CD4-positive, alpha-beta T cell (primary cell): ENCODE data around the gene SNN. TPM values are rescaled to one million over a fixed set of nuclear protein-coding genes. Genes with fewer than 3 reads are reported as not detected.
A peak's percentile ranks its signal among the peaks of the same experiment; 100 is the strongest.

ENCODE experiments used
- ATAC-seq: fragments of 200-7000 bp; cut with Tn5 transposase; one replicate; pipeline ENCODE4 v1.10.0; 2022; ENCODE audit warnings: mild to moderate bottlenecking; ENCODE audit not compliant: poor library complexity
- CTCF ChIA-PET: fragments of 350-600 bp; sonication (Branson Sonifier 250); formaldehyde crosslinking; loops from one replicate; lab custom pipeline; 2021; ENCODE audit warnings: antibody characterized with exemption, inconsistent platforms; lab: Charles Lee
- POLR2A ChIA-PET: fragments of 350-600 bp; sonication (Branson Sonifier 250); formaldehyde crosslinking; loops from one replicate; lab custom pipeline; 2021; ENCODE audit warnings: antibody characterized with exemption, inconsistent platforms; lab: Charles Lee
- DNase-seq, 14 experiments: peaks; one replicate each; pipeline ENCODE4 v3.0.0-alpha.2; 2013 to 2020; ENCODE audit warnings: mixed read lengths in 2 of 14
- H3K27ac ChIP-seq, 2 donors: one replicate each; pipeline versions ENCODE4 v1.5.1 to v1.7.0; 2013; ENCODE audit warnings: low read length in 2 of 2, low read depth in 1 of 2, mild to moderate bottlenecking in 1 of 2
- H3K27me3 ChIP-seq, 2 experiments: 1 replicate in 1 of 2; 2 replicates in 1 of 2; pipeline versions ENCODE4 v1.6.1 to v1.7.0; 2013; ENCODE audit warnings: low read length in 2 of 2, control low read depth in 1 of 2, mild to moderate bottlenecking in 1 of 2, moderate library complexity in 1 of 2; ENCODE audit not compliant: insufficient read depth in 2 of 2, control insufficient read depth in 1 of 2
- H3K36me3 ChIP-seq: one replicate; pipeline ENCODE4 v1.6.1; 2013; ENCODE audit warnings: low read length, control low read depth; ENCODE audit not compliant: insufficient read depth
- H3K4me1 ChIP-seq: one replicate; pipeline ENCODE4 v1.6.1; 2013; ENCODE audit warnings: low read length, control low read depth; ENCODE audit not compliant: insufficient read depth
- H3K4me3 ChIP-seq: one replicate; pipeline ENCODE4 v1.5.1; 2013; ENCODE audit warnings: mild to moderate bottlenecking, low read length, moderate library complexity
- H3K9me3 ChIP-seq, 2 experiments: 1 replicate in 1 of 2; 2 replicates in 1 of 2; pipeline versions ENCODE4 v1.6.1 to v1.7.0; 2013; ENCODE audit warnings: low read length in 2 of 2, mild to moderate bottlenecking in 2 of 2, control low read depth in 1 of 2, moderate library complexity in 1 of 2; ENCODE audit not compliant: control insufficient read depth in 1 of 2, insufficient read depth in 1 of 2
- H3K27ac Mint-ChIP-seq: one replicate; pipeline ENCODE4 v1.8.0; 2020; ENCODE audit warnings: mixed read lengths
- H3K27me3 Mint-ChIP-seq: one replicate; pipeline ENCODE4 v1.8.0; 2021; ENCODE audit warnings: mixed read lengths
- H3K36me3 Mint-ChIP-seq: one replicate; pipeline ENCODE4 v1.8.0; 2021; ENCODE audit warnings: low read depth, mixed read lengths
- H3K4me1 Mint-ChIP-seq: one replicate; pipeline ENCODE4 v1.8.0; 2021; ENCODE audit warnings: low read depth, mixed read lengths
- H3K4me3 Mint-ChIP-seq: one replicate; pipeline ENCODE4 v1.8.0; 2020; ENCODE audit warnings: mild to moderate bottlenecking, mixed read lengths
- H3K9me3 Mint-ChIP-seq: one replicate; pipeline ENCODE4 v1.8.0; 2020; ENCODE audit warnings: mixed read lengths
- intact Hi-C, 2 experiments: fragments of 100-400 bp; cut with DNase I in 1 of 2; cut with micrococcal nuclease in 1 of 2; formaldehyde crosslinking; loops; one replicate each; pipeline versions ENCODE4 v1.15.1 to v1.9.0; 2023 to 2025; cut with DNase I, micrococcal nuclease
- total RNA-seq, 174 experiments: library from RNA in 2 of 174; stranded (reverse) in 2 of 174; gene quantifications; one replicate each; pipeline ENCODE4 v1.2.3 and lab custom pipeline; 2021 to 2026
- TF ChIP-seq, protein P1 (sequence below): fragments of 200-600 bp; IDR thresholded peaks from one replicate; pipeline ENCODE4 v1.8.0; 2022; ENCODE audit warnings: antibody characterized with exemption, mild to moderate bottlenecking

Gene SNN
- total RNA-seq, 2 experiments from 2014 or later: 76.3 to 79.7 TPM

DNA sequence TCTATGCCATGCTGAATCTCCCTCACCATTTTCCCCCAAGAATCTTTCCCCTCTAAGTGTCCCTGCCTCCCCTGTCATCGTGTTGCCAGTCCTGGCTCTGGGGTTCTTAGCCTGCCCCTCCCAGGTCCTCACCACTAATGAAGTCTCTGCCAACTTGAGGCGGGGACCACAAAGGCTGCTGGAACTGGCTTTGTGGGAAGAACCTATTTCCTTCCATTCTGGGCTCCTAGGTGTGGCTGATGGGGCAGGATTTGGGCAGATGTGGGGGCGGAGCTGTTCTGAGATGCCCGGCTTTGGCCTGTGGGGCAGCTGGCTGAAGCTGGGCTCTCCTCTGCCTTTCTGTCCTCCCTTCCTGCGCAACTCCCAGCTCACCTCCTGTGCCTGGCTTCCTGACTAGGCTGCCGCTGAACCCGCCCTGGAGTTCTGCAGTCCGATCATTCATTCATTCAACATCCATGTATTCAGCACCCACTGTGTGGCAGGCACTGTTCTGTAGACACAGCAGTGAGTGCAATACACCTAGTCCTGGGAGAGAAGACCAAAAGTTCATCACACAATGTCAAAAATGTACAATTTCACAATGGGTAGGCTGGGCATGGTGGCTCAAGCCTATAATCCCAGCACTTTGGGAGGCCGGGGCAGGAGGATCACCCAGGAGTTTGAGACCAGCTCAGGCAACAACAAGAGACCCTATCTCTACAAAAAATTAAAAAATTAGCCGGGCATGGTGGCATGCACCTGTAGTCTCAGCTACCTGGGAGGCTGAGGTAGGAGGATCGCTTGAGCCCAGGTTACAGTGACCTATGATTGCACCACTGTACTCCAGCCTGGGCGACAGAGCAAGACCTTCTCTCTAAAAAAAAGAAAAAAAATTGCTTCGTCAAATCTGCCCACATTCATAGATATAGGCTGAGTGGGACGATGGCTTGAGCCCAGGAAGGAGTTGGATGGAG is 1.9 kb upstream of the SNN start:
- ChIA-PET POLR2A (interaction anchor here (0.6 to 3.0 kb wide), 6 partner anchors 7 to 414 kb away, joined by 3 to 18 read pairs (median 5); partner anchors contain the start of gene TXNDC11), CTCF (interaction anchor here (0.6 to 1.9 kb wide), 2 partner anchors 24 to 134 kb away, joined by 3 to 5 read pairs; no protein-coding TSS in a partner anchor)
- H3K36me3 Mint-ChIP-seq: peaks cover 12% of the 10 kb centered on the region
- ATAC-seq: no peak
- H3K4me3 Mint-ChIP-seq: peak overlapping the region; percentile 91
- intact Hi-C loops: loop anchor here in 1 of 2 experiments (5.0 kb wide), 3 partner anchors 76 to 311 kb away; partner anchors contain the start of genes SNX29, TXNDC11 and ZC3H7A
- TF ChIP-seq, protein P1, sequence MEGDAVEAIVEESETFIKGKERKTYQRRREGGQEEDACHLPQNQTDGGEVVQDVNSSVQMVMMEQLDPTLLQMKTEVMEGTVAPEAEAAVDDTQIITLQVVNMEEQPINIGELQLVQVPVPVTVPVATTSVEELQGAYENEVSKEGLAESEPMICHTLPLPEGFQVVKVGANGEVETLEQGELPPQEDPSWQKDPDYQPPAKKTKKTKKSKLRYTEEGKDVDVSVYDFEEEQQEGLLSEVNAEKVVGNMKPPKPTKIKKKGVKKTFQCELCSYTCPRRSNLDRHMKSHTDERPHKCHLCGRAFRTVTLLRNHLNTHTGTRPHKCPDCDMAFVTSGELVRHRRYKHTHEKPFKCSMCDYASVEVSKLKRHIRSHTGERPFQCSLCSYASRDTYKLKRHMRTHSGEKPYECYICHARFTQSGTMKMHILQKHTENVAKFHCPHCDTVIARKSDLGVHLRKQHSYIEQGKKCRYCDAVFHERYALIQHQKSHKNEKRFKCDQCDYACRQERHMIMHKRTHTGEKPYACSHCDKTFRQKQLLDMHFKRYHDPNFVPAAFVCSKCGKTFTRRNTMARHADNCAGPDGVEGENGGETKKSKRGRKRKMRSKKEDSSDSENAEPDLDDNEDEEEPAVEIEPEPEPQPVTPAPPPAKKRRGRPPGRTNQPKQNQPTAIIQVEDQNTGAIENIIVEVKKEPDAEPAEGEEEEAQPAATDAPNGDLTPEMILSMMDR: no peak
- Histone ChIP-seq H3K9me3 (no peaks in the 10 kb centered on the region), H3K36me3 (no peaks in the 10 kb centered on the region), H3K27me3 (no peaks in the 10 kb centered on the region), H3K4me3 (no peak overlapping the region), H3K4me1 (peaks cover 78% of the 10 kb centered on the region), H3K27ac (no peak overlapping the region)
- H3K27ac Mint-ChIP-seq: peak overlapping the region; percentile 89
- H3K9me3 Mint-ChIP-seq: no peaks in the 10 kb centered on the region
- H3K27me3 Mint-ChIP-seq: no peaks in the 10 kb centered on the region
- no peak for DNase-seq
- H3K4me1 Mint-ChIP-seq: peaks cover 56% of the 10 kb centered on the region

DNA sequence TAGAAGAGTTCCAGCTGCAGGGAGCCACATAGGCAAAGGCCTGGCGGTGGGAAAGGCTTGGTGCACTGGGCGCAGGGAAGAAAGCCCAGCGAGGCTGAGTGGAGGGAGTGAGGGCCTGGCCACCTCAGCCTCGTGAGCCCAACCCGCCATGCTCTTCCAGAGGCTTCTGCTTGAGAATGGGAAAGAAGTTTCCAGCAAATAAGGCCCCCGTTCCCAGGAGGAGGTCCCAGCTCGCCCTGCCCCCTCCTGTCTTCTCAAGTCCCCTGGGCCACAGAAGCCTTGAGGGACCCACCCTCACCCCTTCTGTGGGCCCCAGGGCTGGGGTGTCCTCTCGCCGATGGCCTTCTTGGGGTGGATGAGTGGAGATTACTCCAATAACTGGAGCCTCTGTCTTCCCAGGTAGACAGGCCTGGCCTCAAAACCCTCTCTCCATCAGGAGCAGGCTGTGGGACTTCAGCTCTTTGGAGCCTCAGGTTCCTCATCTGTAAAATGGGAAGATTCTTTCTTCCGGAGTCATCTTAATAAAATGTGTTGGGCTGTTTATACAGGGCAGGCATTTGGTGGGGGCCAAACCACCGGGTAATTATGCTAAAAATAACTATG is 933 bp upstream of the SNN start:
- Histone ChIP-seq H3K36me3 (no peaks in the 10 kb centered on the region), H3K9me3 (no peaks in the 10 kb centered on the region), H3K27me3 (no peaks in the 10 kb centered on the region), H3K4me3 (peak overlapping the region; percentile 62), H3K4me1 (peaks cover 87% of the 10 kb centered on the region), H3K27ac (peak overlapping the region in 1 of 2 donors; percentile 34)
- no peaks in the 10 kb centered on the region for H3K27me3 Mint-ChIP-seq
- peak in 1 of 14 experiments; percentile 30 for DNase-seq
- intact Hi-C loops: loop anchor here in 1 of 2 experiments (5.0 kb wide), 3 partner anchors 75 to 310 kb away; partner anchors contain the start of genes SNX29, TXNDC11 and ZC3H7A
- peaks cover 17% of the 10 kb centered on the region for H3K36me3 Mint-ChIP-seq
- H3K4me1 Mint-ChIP-seq: peaks cover 66% of the 10 kb centered on the region
- CTCF ChIA-PET: interaction anchor here (1.9 kb wide), 1 partner anchor 135 kb away, joined by 5 read pairs; no protein-coding TSS in a partner anchor
- POLR2A ChIA-PET: interaction anchor here (1.5 to 3.0 kb wide), 2 partner anchors 45 to 75 kb away, joined by 7 to 18 read pairs; partner anchors contain the start of gene TXNDC11
- TF ChIP-seq, protein P1: no peak
- H3K4me3 Mint-ChIP-seq: peak overlapping the region; percentile 91
- no peaks in the 10 kb centered on the region for H3K9me3 Mint-ChIP-seq
- peak overlapping the region; percentile 89 for H3K27ac Mint-ChIP-seq
- no peak for ATAC-seq
